GM12878 (cell line): Measurements from ENCODE around the gene CHRND. TPM values are rescaled to one million over a fixed set of nuclear protein-coding genes. Genes with fewer than 3 reads are reported as not detected.

Source experiments
- ATAC-seq: fragments of 200-7000 bp; cut with Tn5 transposase; 3 replicates; pipeline ENCODE4 v1.9.1; 2020; ENCODE audit warnings: mild to moderate bottlenecking, moderate library complexity
- BruUV-seq: library from RNA; stranded (reverse); fragments of 400-500 nt; replicated peaks from 2 replicates; lab custom pipeline; 2021; lab: Mats Ljungman, UMichigan
- CTCF ChIA-PET: fragments of 300-600 bp; sonication (Branson Sonifier 250); formaldehyde crosslinking; extraction: SDS; loops from one replicate; lab custom pipeline; 2021; ENCODE audit warnings: inconsistent platforms; lab: Yijun Ruan, JAX
- POLR2A ChIA-PET: fragments of 350-600 bp; formaldehyde crosslinking; extraction: SDS; loops from one replicate; lab custom pipeline; 2021; ENCODE audit warnings: inconsistent platforms; lab: Charles Lee
- RAD21 ChIA-PET: fragments of 300-600 bp; sonication (Branson Sonifier 250); formaldehyde crosslinking; loops from one replicate; lab custom pipeline; 2023; ENCODE audit warnings: antibody characterized with exemption; ENCODE audit not compliant: unreplicated experiment; lab: Charles Lee
- SMC1A ChIA-PET: fragments of 300-600 bp; sonication (Branson Sonifier 250); formaldehyde crosslinking; loops from one replicate; lab custom pipeline; 2023; ENCODE audit not compliant: unreplicated experiment, uncharacterized antibody; lab: Charles Lee
- DNase-seq: peaks from one replicate; pipeline ENCODE4 v3.0.0-alpha.2; 2011; ENCODE audit warnings: low read depth, low spot score
- FAIRE-seq: peaks from 3 replicates; lab custom pipeline; 2011; peaks lifted over from hg19 to GRCh38; lab: Jason Lieb, UNC
- H2AFZ ChIP-seq: 2 replicates; pipeline ENCODE4 v1.6.0; 2011; ENCODE audit warnings: low read depth, low read length, control low read depth; ENCODE audit not compliant: control insufficient read depth
- H3K27ac ChIP-seq: 2 replicates; pipeline ENCODE4 v1.5.1; 2011; ENCODE audit warnings: control low read depth; ENCODE audit not compliant: control insufficient read depth, insufficient read depth
- H3K27me3 ChIP-seq, 2 experiments: replicated peaks in 1 of 2; 2 replicates each; pipeline versions ENCODE4 v1.6.0 to v1.6.1; 2011; ENCODE audit warnings: low read length in 1 of 2; ENCODE audit not compliant: control insufficient read depth in 2 of 2, insufficient read depth in 2 of 2
- H3K36me3 ChIP-seq, 2 experiments: 2 replicates each; pipeline ENCODE4 v1.5.1; 2011; ENCODE audit warnings: low read length in 1 of 2; ENCODE audit not compliant: control insufficient read depth in 2 of 2, insufficient read depth in 2 of 2
- H3K4me1 ChIP-seq: 2 replicates; pipeline ENCODE4 v1.6.1; 2011; ENCODE audit warnings: mild to moderate bottlenecking, low read length, moderate library complexity, mixed read lengths; ENCODE audit not compliant: control insufficient read depth, insufficient read depth
- H3K4me2 ChIP-seq: 2 replicates; pipeline ENCODE4 v1.6.0; 2011; ENCODE audit warnings: control low read depth; ENCODE audit not compliant: control insufficient read depth, insufficient read depth
- H3K4me3 ChIP-seq: fragments of 200-600 bp; sonication (generic); 2 replicates; pipeline ENCODE4 v1.5.1; 2016
- H3K79me2 ChIP-seq: 2 replicates; pipeline ENCODE4 v1.6.0; 2011; ENCODE audit warnings: low read length; ENCODE audit not compliant: control insufficient read depth, insufficient read depth
- H3K9ac ChIP-seq: 2 replicates; pipeline ENCODE4 v1.8.0; 2011; ENCODE audit warnings: low read length, control low read depth, mixed read lengths; ENCODE audit not compliant: control insufficient read depth, insufficient read depth
- H3K9me3 ChIP-seq: replicated peaks from 3 replicates; pipeline ENCODE4 v1.5.1; 2011; ENCODE audit warnings: mild to moderate bottlenecking, low read length; ENCODE audit not compliant: control insufficient read depth, insufficient read depth
- H4K20me1 ChIP-seq: 2 replicates; pipeline ENCODE4 v1.6.0; 2011; ENCODE audit not compliant: control insufficient read depth, insufficient read depth
- CBX3 ChIP-seq: fragments of 200-600 bp; sonication (generic); IDR thresholded peaks from 2 replicates; pipeline ENCODE4 v1.6.1; 2016; ENCODE audit warnings: low read depth, borderline replicate concordance
- CTCF ChIP-seq, 3 experiments: IDR thresholded peaks in 2 of 3; conservative IDR thresholded peaks in 1 of 3; 2 replicates each; pipeline ENCODE4 v1.5.1; 2011; ENCODE audit warnings: low read depth in 3 of 3, low read length in 3 of 3, mild to moderate bottlenecking in 3 of 3, control low read depth in 2 of 3, moderate library complexity in 2 of 3, inconsistent platforms in 1 of 3, mixed read lengths in 1 of 3; ENCODE audit not compliant: control insufficient read depth in 2 of 3, insufficient read depth in 1 of 3; ENCODE audit errors: extremely low read depth in 1 of 3
- HDAC6 ChIP-seq: fragments of 200-600 bp; sonication (generic); IDR thresholded peaks from one replicate; pipeline ENCODE4 v1.8.0; 2017; ENCODE audit warnings: antibody characterized with exemption; ENCODE audit not compliant: unreplicated experiment
- PAX5 ChIP-seq: IDR thresholded peaks from 2 replicates; pipeline ENCODE4 v1.6.1; 2011; ENCODE audit warnings: low read depth, low read length, borderline replicate concordance
- TAF1 ChIP-seq: IDR thresholded peaks from 2 replicates; pipeline ENCODE4 v1.6.1; 2011; ENCODE audit warnings: mild to moderate bottlenecking, low read depth, low read length, borderline replicate concordance
- WGBS: methylation state at CpG from one replicate; pipeline ENCODE4 v1.1.6; 2016; ENCODE audit warnings: low lambda C conversion rate; ENCODE audit not compliant: insufficient replicate concordance, insufficient coverage; ENCODE audit errors: missing lambda C conversion rate; 5-methylcytosine and 5-hydroxymethylcytosine counted together
- in situ Hi-C: fragments of 300-500 bp; cut with MboI; formaldehyde crosslinking; loops from 9 replicates; pipeline ENCODE4 v1.14.3; 2018; ENCODE audit warnings: mixed read lengths
- intact Hi-C: fragments of 100-400 bp; cut with micrococcal nuclease; formaldehyde crosslinking; loops from one replicate; pipeline ENCODE4 v1.14.2; 2022; ENCODE audit not compliant: unreplicated experiment
- polyA plus RNA-seq, 11 experiments: library from polyadenylated mRNA; depleted of rRNA in 4 of 11; unstranded in 6 of 11; stranded (reverse) in 5 of 11; fragments of >200 nt; fragmentation: Nextera tagmentation in 4 of 11; fragmentation: Illumina TruSeq in 1 of 11; extraction: Ambion mirVana in 4 of 11; extraction: Trizol in 1 of 11; gene quantifications; 1 replicate in 1 of 11; 2 replicates in 10 of 11; pipeline versions ENCODE4 v1.2.1 to v1.2.3, GENCODE V29; 2011 to 2016; ENCODE audit warnings: inconsistent platforms in 2 of 11, missing spikeins in 2 of 11, low read depth in 1 of 11
- total RNA-seq, 4 experiments: library from RNA; depleted of rRNA in 3 of 4; stranded (reverse); fragments of >200 nt in 3 of 4; fragmentation: Illumina TruSeq in 1 of 4; extraction: Trizol in 1 of 4; gene quantifications; 2 replicates each; pipeline versions ENCODE4 v1.2.1 to v1.2.3, GENCODE V29; 2013 to 2021

The CHRND gene
- total and polyA plus RNA-seq, 10 of the 15 experiments (the other 5 are each of a cell fraction or from before 2014, with no cell fraction given) = not detected

- ChIA-PET RAD21 (interaction anchor here (0.6 kb wide), 1 partner anchor 60 kb away, joined by 4 read pairs; no protein-coding TSS in a partner anchor), POLR2A (no interaction called here), SMC1A (no interaction called here), CTCF (interaction anchor here (0.7 kb wide), 1 partner anchor 77 kb away, joined by 3 read pairs; no protein-coding TSS in a partner anchor)
- 0 out of 6 replicates have a peak, but pooled peaks of 1 of the 3 experiments have one; percentile 14 for TF ChIP-seq CTCF (IDR thresholded peaks at IDR 0.05 in 2 of 3, conservative IDR thresholded peaks at IDR 0.05 in 1 of 3; ENCODE audit: control insufficient read depth in 2 of 3, extremely low read depth in 1 of 3, insufficient read depth in 1 of 3, low read depth in 3 of 3, low read length in 3 of 3)
- no peak for TF ChIP-seq CBX3
- TF ChIP-seq TAF1 = no peak
- TF ChIP-seq PAX5 = no peak
- TF ChIP-seq HDAC6 = peak; percentile 78
- Histone ChIP-seq H3K4me2 (no peak overlapping the region), H3K27me3 (peaks cover 3 to 6% of the 10 kb centered on the region in 2 experiments; a peak in 3 of 4 replicates), H3K79me2 (no peaks in the 10 kb centered on the region), H3K36me3 (no peaks in the 10 kb centered on the region), H3K9ac (no peak overlapping the region), H3K9me3 (no peaks in the 10 kb centered on the region), H3K27ac (no peak overlapping the region), H3K4me1 (no peaks in the 10 kb centered on the region), H4K20me1 (no peaks in the 10 kb centered on the region), H3K4me3 (no peak overlapping the region), H2AFZ (no peak overlapping the region)
- intact Hi-C loops (no loop called here), in situ Hi-C loops (no loop called here)
- ATAC-seq (peak; percentile 27), FAIRE-seq (no peak), DNase-seq (no peak)
- BruUV-seq = no TSS peak
- WGBS = 2% methylated on average over 54 of the region's 75 CpGs
These were observed 2.0 kb upstream of the CHRND start for GRCh38 chr2:232523682-232524597.
